Activated CD8-positive, alpha-beta T cell treated with anti-CD3 and anti-CD28 coated beads for 36 hours (primary cell): Measurements from ENCODE around the gene CAPRIN1. TPM values are rescaled to one million over a fixed set of nuclear protein-coding genes. Genes with fewer than 3 reads are reported as not detected.

Experiments used
- ATAC-seq: fragments of 200-7000 bp; cut with Tn5 transposase; one replicate; pipeline ENCODE4 v1.10.0; 2021; ENCODE audit warnings: mild to moderate bottlenecking, moderate library complexity
- CTCF ChIA-PET: fragments of 350-600 bp; sonication (Branson Sonifier 250); formaldehyde crosslinking; loops from one replicate; lab custom pipeline; 2021; ENCODE audit warnings: antibody characterized with exemption; lab: Charles Lee
- POLR2A ChIA-PET: fragments of 350-600 bp; sonication (Branson Sonifier 250); formaldehyde crosslinking; loops from one replicate; lab custom pipeline; 2021; ENCODE audit warnings: antibody characterized with exemption; lab: Charles Lee
- DNase-seq: peaks from one replicate; pipeline ENCODE4 v3.0.0-alpha.2; 2020
- H3K27ac Mint-ChIP-seq: one replicate; pipeline ENCODE4 v1.8.0; 2021; ENCODE audit warnings: mild to moderate bottlenecking, mixed read lengths
- H3K27me3 Mint-ChIP-seq: one replicate; pipeline ENCODE4 v1.8.0; 2021; ENCODE audit warnings: mixed read lengths
- H3K36me3 Mint-ChIP-seq: one replicate; pipeline ENCODE4 v1.8.0; 2021; ENCODE audit warnings: low read depth, mixed read lengths
- H3K4me1 Mint-ChIP-seq: one replicate; pipeline ENCODE4 v1.8.0; 2021; ENCODE audit warnings: low read depth, mixed read lengths
- H3K4me3 Mint-ChIP-seq: one replicate; pipeline ENCODE4 v1.8.0; 2021; ENCODE audit warnings: mild to moderate bottlenecking, moderate library complexity, mixed read lengths
- H3K9me3 Mint-ChIP-seq: one replicate; pipeline ENCODE4 v1.8.0; 2021; ENCODE audit warnings: mixed read lengths
- intact Hi-C: fragments of 100-400 bp; cut with micrococcal nuclease; formaldehyde crosslinking; loops from one replicate; pipeline ENCODE4 v1.10.0; 2022
- total RNA-seq, 2 experiments: library from RNA; stranded (reverse); gene quantifications; one replicate each; pipeline ENCODE4 v1.2.3, GENCODE V29; 2021
- TF ChIP-seq, protein P1 (sequence below): fragments of 200-600 bp; IDR thresholded peaks from one replicate; pipeline ENCODE4 v1.8.0; 2022; ENCODE audit warnings: antibody characterized with exemption, mild to moderate bottlenecking

CAPRIN1 gene
- total RNA-seq, 2 experiments from 2014 or later, result 297 to 328 TPM

DNA sequence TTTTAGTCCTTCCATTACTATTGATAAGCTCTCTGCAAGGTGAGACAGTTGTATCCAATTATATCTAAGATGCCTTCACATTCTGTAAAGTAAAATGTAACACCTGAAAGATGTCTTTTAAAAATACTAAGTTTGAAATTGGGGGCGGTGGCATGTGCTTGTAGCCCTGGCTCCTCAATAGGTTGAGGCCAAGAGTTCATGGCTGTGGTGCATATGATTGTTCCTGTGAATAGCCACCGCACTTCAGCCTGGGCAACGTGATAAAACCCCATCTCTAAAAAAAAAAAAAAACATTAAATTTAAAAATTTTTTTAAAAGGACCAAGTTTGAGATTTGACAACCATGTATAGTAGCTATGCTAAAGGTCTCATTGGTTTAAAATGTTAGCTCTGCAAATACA lies 20.5 kb downstream of the CAPRIN1 start:
- POLR2A ChIA-PET, result interaction anchor here (0.7 to 2.9 kb wide), 3 partner anchors 10 to 18 kb away, joined by 3 to 17 read pairs (median 6); no protein-coding TSS in a partner anchor
- no peak overlapping the region for H3K27ac Mint-ChIP-seq
- TF ChIP-seq, protein P1, sequence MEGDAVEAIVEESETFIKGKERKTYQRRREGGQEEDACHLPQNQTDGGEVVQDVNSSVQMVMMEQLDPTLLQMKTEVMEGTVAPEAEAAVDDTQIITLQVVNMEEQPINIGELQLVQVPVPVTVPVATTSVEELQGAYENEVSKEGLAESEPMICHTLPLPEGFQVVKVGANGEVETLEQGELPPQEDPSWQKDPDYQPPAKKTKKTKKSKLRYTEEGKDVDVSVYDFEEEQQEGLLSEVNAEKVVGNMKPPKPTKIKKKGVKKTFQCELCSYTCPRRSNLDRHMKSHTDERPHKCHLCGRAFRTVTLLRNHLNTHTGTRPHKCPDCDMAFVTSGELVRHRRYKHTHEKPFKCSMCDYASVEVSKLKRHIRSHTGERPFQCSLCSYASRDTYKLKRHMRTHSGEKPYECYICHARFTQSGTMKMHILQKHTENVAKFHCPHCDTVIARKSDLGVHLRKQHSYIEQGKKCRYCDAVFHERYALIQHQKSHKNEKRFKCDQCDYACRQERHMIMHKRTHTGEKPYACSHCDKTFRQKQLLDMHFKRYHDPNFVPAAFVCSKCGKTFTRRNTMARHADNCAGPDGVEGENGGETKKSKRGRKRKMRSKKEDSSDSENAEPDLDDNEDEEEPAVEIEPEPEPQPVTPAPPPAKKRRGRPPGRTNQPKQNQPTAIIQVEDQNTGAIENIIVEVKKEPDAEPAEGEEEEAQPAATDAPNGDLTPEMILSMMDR, result no peak
- DNase-seq (no peak), ATAC-seq (no peak)
- H3K27me3 Mint-ChIP-seq, result no peaks in the 10 kb centered on the region
- no peak overlapping the region for H3K4me3 Mint-ChIP-seq
- intact Hi-C loops, result no loop called here
- CTCF ChIA-PET, result interaction anchor here (0.6 to 1.9 kb wide), 3 partner anchors 15 to 103 kb away, joined by 3 to 4 read pairs (median 3); no protein-coding TSS in a partner anchor
- H3K36me3 Mint-ChIP-seq, result peaks cover 36% of the 10 kb centered on the region
- H3K9me3 Mint-ChIP-seq, result no peaks in the 10 kb centered on the region
- peaks cover 56% of the 10 kb centered on the region for H3K4me1 Mint-ChIP-seq

DNA sequence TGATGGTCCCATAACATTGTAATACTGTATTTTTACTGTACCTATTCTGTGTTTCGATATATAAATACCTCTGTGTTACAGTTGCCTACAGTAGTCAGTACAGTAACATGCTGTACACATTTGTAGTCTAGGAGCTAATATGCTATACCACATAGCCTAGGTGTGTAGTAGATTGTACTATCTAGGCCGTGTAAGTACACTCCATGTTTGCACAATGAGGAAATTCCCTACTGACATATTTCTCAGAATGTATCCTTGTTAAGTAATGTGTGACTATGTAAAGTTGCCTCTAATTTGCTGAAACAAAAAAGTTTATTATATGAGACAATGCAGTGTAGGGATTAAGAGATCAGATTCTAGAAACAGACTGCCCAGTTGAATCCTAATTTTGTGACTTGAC lies 21.3 kb downstream of the CAPRIN1 start:
- POLR2A ChIA-PET, result no interaction called here
- intact Hi-C loops, result no loop called here
- Mint-ChIP-seq H3K36me3 (peaks cover 39% of the 10 kb centered on the region), H3K4me1 (peaks cover 54% of the 10 kb centered on the region), H3K27ac (no peak overlapping the region), H3K9me3 (no peaks in the 10 kb centered on the region), H3K27me3 (no peaks in the 10 kb centered on the region), H3K4me3 (no peak overlapping the region)
- no peak for DNase-seq
- no peak for ATAC-seq
- TF ChIP-seq, protein P1, result no peak
- CTCF ChIA-PET, result no interaction called here

GRCh38 chr11:34074391-34074790 lies 22.9 kb downstream of the CAPRIN1 start:
- Mint-ChIP-seq H3K27ac (peak overlapping the region; percentile 26), H3K4me3 (no peak overlapping the region)
- intact Hi-C loops, result no loop called here

GRCh38 chr11:34075178-34075820 lies 23.8 kb downstream of the CAPRIN1 start:
- POLR2A ChIA-PET, result interaction anchor here (0.6 to 2.8 kb wide), 3 partner anchors 30 to 173 kb away, joined by 3 to 11 read pairs (median 3); partner anchors contain the start of gene NAT10
- CTCF ChIA-PET, result interaction anchor here (1.3 to 2.6 kb wide), 7 partner anchors 10 to 180 kb away, joined by 3 to 11 read pairs (median 4); no protein-coding TSS in a partner anchor
- H3K36me3 Mint-ChIP-seq, result peaks cover 44% of the 10 kb centered on the region
- peak overlapping the region; percentile 67 for H3K27ac Mint-ChIP-seq
- ATAC-seq (no peak), DNase-seq (no peak)
- H3K27me3 Mint-ChIP-seq, result no peaks in the 10 kb centered on the region
- H3K9me3 Mint-ChIP-seq, result no peaks in the 10 kb centered on the region
- H3K4me1 Mint-ChIP-seq, result peaks cover 41% of the 10 kb centered on the region
- TF ChIP-seq, protein P1, result no peak
- no peak overlapping the region for H3K4me3 Mint-ChIP-seq
- intact Hi-C loops, result no loop called here

More at GRCh38 chr11:34074391-34074790, 22.9 kb downstream of the CAPRIN1 start:
- ATAC-seq (no peak), DNase-seq (no peak)
- Mint-ChIP-seq H3K36me3 (peaks cover 43% of the 10 kb centered on the region), H3K9me3 (no peaks in the 10 kb centered on the region), H3K4me1 (peaks cover 46% of the 10 kb centered on the region), H3K27me3 (no peaks in the 10 kb centered on the region)
- TF ChIP-seq, protein P1, result no peak
- ChIA-PET POLR2A (interaction anchor here (0.9 kb wide), 1 partner anchor 14 kb away, joined by 3 read pairs; no protein-coding TSS in a partner anchor), CTCF (interaction anchor here (1.1 to 1.3 kb wide), 4 partner anchors 9 to 67 kb away, joined by 3 read pairs; no protein-coding TSS in a partner anchor)

- H3K27ac Mint-ChIP-seq, result peak overlapping the region; percentile 36
- ChIA-PET POLR2A (interaction anchor here (0.7 to 1.3 kb wide), 4 partner anchors 10 to 35 kb away, joined by 3 to 4 read pairs (median 3); partner anchors contain the start of gene NAT10), CTCF (interaction anchor here (0.6 to 0.9 kb wide), 3 partner anchors 9 to 92 kb away, joined by 3 to 4 read pairs (median 3); partner anchors contain the start of gene NAT10)
- no peaks in the 10 kb centered on the region for H3K9me3 Mint-ChIP-seq
- intact Hi-C loops, result no loop called here
- ATAC-seq, result no peak
- peaks cover 16% of the 10 kb centered on the region for H3K4me1 Mint-ChIP-seq
- TF ChIP-seq, protein P1, result no peak
- H3K27me3 Mint-ChIP-seq, result no peaks in the 10 kb centered on the region
- H3K36me3 Mint-ChIP-seq, result peaks cover 54% of the 10 kb centered on the region
- no peak for DNase-seq
- H3K4me3 Mint-ChIP-seq, result no peak overlapping the region
Measured at GRCh38 chr11:34080609-34081008, 29.1 kb downstream of the CAPRIN1 start.
